Measurements from ENCODE around the gene MARK2. TPM values are rescaled to one million over a fixed set of nuclear protein-coding genes. Genes with fewer than 3 reads are reported as not detected.
A peak's percentile ranks its signal among the peaks of the same experiment; 100 is the strongest.

The MARK2 gene
- total and polyA plus RNA-seq, 2 of the 8 experiments (the other 6 are each of a cell fraction or from before 2014, with no cell fraction given) = 19.3 to 58.5 TPM

GRCh38 chr11:63939397-63939891 is 100.5 kb downstream of the MARK2 start:
- Histone ChIP-seq H2BK120ac (replicated peaks; ENCODE audit: low read depth, low read length) (no peak overlapping the region), H3K4me1 (replicated peaks in 1 of 4; ENCODE audit: control insufficient read depth in 3 of 4, insufficient read depth in 4 of 4, low read length in 3 of 4) (no peaks in the 10 kb centered on the region; a peak in 1 of 7 replicates), H3K9ac (replicated peaks in 1 of 4; ENCODE audit: extremely low read depth in 1 of 4, low read depth in 3 of 4, low read length in 3 of 4) (peak overlapping the region in 3 of 4 experiments; percentile 64 to 96 (median 86); a peak in 6 of 7 replicates), H3K36me3 (ENCODE audit: control insufficient read depth in 2 of 4, insufficient read depth in 4 of 4, low read length in 3 of 4) (peaks cover 0 to 3% (median 2%) of the 10 kb centered on the region in 4 experiments; a peak in 4 of 8 replicates), H3K4me3 (ENCODE audit: extremely low read depth in 1 of 4, insufficient read depth in 2 of 4, low read depth in 3 of 4, low read length in 4 of 4) (peak overlapping the region; percentile 65 to 99 (median 76)), H3K27ac (ENCODE audit: low read depth, low read length) (peak overlapping the region; percentile 12; the same call in 1 of the 2 replicates), H3K14ac (ENCODE audit: insufficient read length) (no peak overlapping the region), H4K20me1 (replicated peaks in 1 of 2; ENCODE audit: control insufficient read depth in 1 of 2, insufficient read depth in 2 of 2, low read length in 2 of 2) (peaks cover 4 to 7% of the 10 kb centered on the region in 2 experiments), H3K79me2 (ENCODE audit: control insufficient read depth in 1 of 2, insufficient read depth in 2 of 2, low read length in 2 of 2) (peaks cover 4 to 49% of the 10 kb centered on the region in 2 experiments), H4K8ac (ENCODE audit: extremely low read depth, insufficient read depth, low read length) (no peak overlapping the region; the same call in 1 of the 2 replicates), H2BK15ac (ENCODE audit: low read length) (no peak overlapping the region), H2AK5ac (ENCODE audit: low read depth, low read length) (no peak overlapping the region), H3K4me2 (ENCODE audit: insufficient read depth in 1 of 2, low read depth in 2 of 2, low read length in 2 of 2) (peak overlapping the region; percentile 80 to 92), H4K91ac (replicated peaks; ENCODE audit: insufficient read length, low read length) (no peak overlapping the region), H2AFZ (ENCODE audit: low read length) (no peak overlapping the region), H3K27me3 (replicated peaks in 1 of 4; ENCODE audit: control insufficient read depth in 3 of 4, extremely low read depth in 1 of 4, insufficient read depth in 3 of 4, low read length in 3 of 4) (no peaks in the 10 kb centered on the region), H3K23me2 (ENCODE audit: low read depth, low read length) (peaks cover 12% of the 10 kb centered on the region), H3K9me3 (ENCODE audit: insufficient read depth in 2 of 2, low read depth in 1 of 2, low read length in 1 of 2) (no peaks in the 10 kb centered on the region), H3K18ac (ENCODE audit: extremely low read depth, low read length) (no peak overlapping the region), H2BK20ac (ENCODE audit: low read length) (no peak overlapping the region), H2BK12ac (ENCODE audit: low read depth, low read length) (no peak overlapping the region), H3K4ac (replicated peaks; ENCODE audit: insufficient read length, low read depth, low read length) (peak overlapping the region; percentile 32), H4K5ac (ENCODE audit: insufficient read length, low read depth, low read length) (no peak overlapping the region), H3K23ac (ENCODE audit: insufficient read length) (no peak overlapping the region), H2BK5ac (ENCODE audit: low read depth, low read length) (no peak overlapping the region), H3K56ac (replicated peaks; ENCODE audit: insufficient read length, low read depth, low read length) (peak overlapping the region; percentile 2), H3K79me1 (ENCODE audit: low read depth, low read length) (peaks cover 3% of the 10 kb centered on the region; the same call in 1 of the 2 replicates)
- TF ChIP-seq POU5F1 (IDR thresholded peaks at IDR 0.05; ENCODE audit: low read depth, low read length) = no peak
- no peak for TF ChIP-seq BACH1 (IDR thresholded peaks at IDR 0.05; ENCODE audit: low read length)
- TF ChIP-seq RBBP5 (IDR thresholded peaks at IDR 0.05; ENCODE audit: borderline replicate concordance, low read depth, low read length) = 0 out of 2 replicates have a peak, but pooled peaks have one; percentile 6
- TF ChIP-seq PHF8 (conservative IDR thresholded peaks at IDR 0.05; ENCODE audit: low read depth, low read length) = 0 out of 2 replicates have a peak, but pooled peaks have one; percentile 21
- TF ChIP-seq KDM4A (IDR thresholded peaks at IDR 0.05; ENCODE audit: low read depth, low read length, severe bottlenecking) = no peak
- no peak for TF ChIP-seq TAF1 (IDR thresholded peaks at IDR 0.05; ENCODE audit: low read depth, low read length)
- no peak for TF ChIP-seq TBP (IDR thresholded peaks at IDR 0.05; ENCODE audit: low read depth, low read length)
- no peak for TF ChIP-seq HDAC6 (IDR thresholded peaks at IDR 0.05; ENCODE audit: low read depth, low read length)
- TF ChIP-seq KDM5A (IDR thresholded peaks at IDR 0.05; ENCODE audit: low read length) = peak; percentile 34; the same call in 1 of the 2 replicates
- TF ChIP-seq SIN3A (conservative IDR thresholded peaks at IDR 0.05 in 1 of 2, IDR thresholded peaks at IDR 0.05 in 1 of 2; ENCODE audit: low read depth in 1 of 2, low read length in 2 of 2) = peak in 1 of 2 experiments; percentile 15; a peak in 1 of 4 replicates
- TF ChIP-seq EZH2 (IDR thresholded peaks at IDR 0.05; ENCODE audit: low read depth, low read length, severe bottlenecking) = no peak
- WGBS, 2 experiments (ENCODE audit: extremely low coverage in 1 of 2, insufficient coverage in 1 of 2, insufficient read length in 1 of 2, insufficient replicate concordance in 2 of 2, low coverage in 1 of 2, low lambda C conversion rate in 2 of 2, missing lambda C conversion rate in 1 of 2) = 11% methylated on average over 26 of the region's 26 CpGs; no CpG with 5 or more reads in 1 of the 2 experiments
- CTCF ChIA-PET (ENCODE audit: partially characterized antibody) = interaction anchor here (1.0 to 7.1 kb wide), 2 partner anchors 18 to 25 kb away, joined by 5 to 129 read pairs; partner anchors contain the start of gene RCOR2
- POLR2A ChIA-PET (ENCODE audit: partially characterized antibody) = interaction anchor here (0.8 to 11.5 kb wide), 3 partner anchors 13 to 102 kb away, joined by 3 to 173 read pairs (median 3); partner anchors contain the start of gene RCOR2
- DNase-seq (ENCODE audit: low read depth in 1 of 2, low spot score in 2 of 2) = no peak
- FAIRE-seq = no peak
